Measurements from ENCODE around the gene AGBL4.

The AGBL4 gene

GRCh38 chr1:49171941-49172593 is 851.7 kb downstream of the AGBL4 start:
- DNase-seq: no peak

- DNase-seq: no peak
Measured at GRCh38 chr1:49166031-49166430, 857.7 kb downstream of the AGBL4 start.

- DNase-seq: no peak
Measured at GRCh38 chr1:49163031-49163430, 860.7 kb downstream of the AGBL4 start.

GRCh38 chr1:49160677-49161076 is 863.1 kb downstream of the AGBL4 start:
- DNase-seq: no peak

- DNase-seq: no peak
Measured at GRCh38 chr1:49136738-49137251, 887.0 kb downstream of the AGBL4 start.

GRCh38 chr1:49125746-49126145 is 898.0 kb downstream of the AGBL4 start:
- DNase-seq: no peak

- DNase-seq: no peak
Measured at GRCh38 chr1:49111931-49112330, 911.8 kb downstream of the AGBL4 start.

GRCh38 chr1:49106445-49106844 is 917.3 kb downstream of the AGBL4 start:
- no peak for DNase-seq

- no peak for DNase-seq
Measured at GRCh38 chr1:49104575-49104974, 919.2 kb downstream of the AGBL4 start.

- DNase-seq: no peak
Measured at GRCh38 chr1:49102752-49103151, 921.0 kb downstream of the AGBL4 start.

- DNase-seq: no peak
Measured at GRCh38 chr1:49098866-49099265, 924.9 kb downstream of the AGBL4 start.

- no peak for DNase-seq
Measured at GRCh38 chr1:49086327-49086726, 937.4 kb downstream of the AGBL4 start.

- no peak for DNase-seq
Measured at GRCh38 chr1:49085079-49085478, 938.7 kb downstream of the AGBL4 start.

GRCh38 chr1:49060766-49061165 is 963.0 kb downstream of the AGBL4 start:
- no peak for DNase-seq

GRCh38 chr1:49059087-49059486 is 964.7 kb downstream of the AGBL4 start:
- DNase-seq: no peak

- no peak for DNase-seq
Measured at GRCh38 chr1:49052102-49052501, 971.7 kb downstream of the AGBL4 start.

- DNase-seq: no peak
Measured at GRCh38 chr1:49051647-49052046, 972.1 kb downstream of the AGBL4 start.

- no peak for DNase-seq
Measured at GRCh38 chr1:49050041-49050440, 973.7 kb downstream of the AGBL4 start.

GRCh38 chr1:49048188-49048587 is 975.6 kb downstream of the AGBL4 start:
- no peak for DNase-seq

GRCh38 chr1:49046305-49046704 is 977.4 kb downstream of the AGBL4 start:
- DNase-seq: no peak

- DNase-seq: no peak
Measured at GRCh38 chr1:49045371-49045770, 978.4 kb downstream of the AGBL4 start.

GRCh38 chr1:49036700-49037099 is 987.1 kb downstream of the AGBL4 start:
- DNase-seq: no peak

GRCh38 chr1:49028396-49028795 is 995.4 kb downstream of the AGBL4 start:
- no peak for DNase-seq

GRCh38 chr1:49026230-49026811 is 997.4 kb downstream of the AGBL4 start:
- no peak for DNase-seq

Data from cortex of kidney (tissue), 1 donor.